ENCODE measurements around the gene PTPRN2.
"Not testable (repeated sequence)": the region's sequence is repeated elsewhere in the genome, so short reads cannot be mapped to it uniquely, and the experiment has no call there.

Gene PTPRN2

GRCh38 chr7:157946398-157947060, 641.1 kb downstream of the PTPRN2 start:
- DNase-seq (ENCODE audit: low read depth), result no peak

- DNase-seq (ENCODE audit: low read depth), result no peak
Observed at GRCh38 chr7:157945401-157945800, 642.2 kb downstream of the PTPRN2 start.

- DNase-seq (ENCODE audit: low read depth), result no peak
Observed at GRCh38 chr7:157944734-157945291, 642.8 kb downstream of the PTPRN2 start.

GRCh38 chr7:157944051-157944450, 643.6 kb downstream of the PTPRN2 start:
- no peak for DNase-seq (ENCODE audit: low read depth)

GRCh38 chr7:157943561-157943960, 644.1 kb downstream of the PTPRN2 start:
- DNase-seq (ENCODE audit: low read depth), result no peak

GRCh38 chr7:157941210-157941609, 646.4 kb downstream of the PTPRN2 start:
- DNase-seq (ENCODE audit: low read depth), result no peak

- DNase-seq (ENCODE audit: low read depth), result no peak
Observed at GRCh38 chr7:157940497-157940896, 647.1 kb downstream of the PTPRN2 start.

- no peak for DNase-seq (ENCODE audit: low read depth)
Observed at GRCh38 chr7:157938211-157938610, 649.4 kb downstream of the PTPRN2 start.

GRCh38 chr7:157937406-157937805, 650.2 kb downstream of the PTPRN2 start:
- no peak for DNase-seq (ENCODE audit: low read depth)

GRCh38 chr7:157936976-157937375, 650.6 kb downstream of the PTPRN2 start:
- no peak for DNase-seq (ENCODE audit: low read depth)

GRCh38 chr7:157935721-157936120, 651.9 kb downstream of the PTPRN2 start:
- DNase-seq (ENCODE audit: low read depth), result not testable (repeated sequence)

GRCh38 chr7:157933219-157934155, 654.1 kb downstream of the PTPRN2 start:
- DNase-seq (ENCODE audit: low read depth), result not testable (repeated sequence)

GRCh38 chr7:157932498-157933218, 655.0 kb downstream of the PTPRN2 start:
- DNase-seq (ENCODE audit: low read depth), result no peak

- no peak for DNase-seq (ENCODE audit: low read depth)
Observed at GRCh38 chr7:157930926-157931466, 656.6 kb downstream of the PTPRN2 start.

- no peak for DNase-seq (ENCODE audit: low read depth)
Observed at GRCh38 chr7:157930441-157930840, 657.2 kb downstream of the PTPRN2 start.

- no peak for DNase-seq (ENCODE audit: low read depth)
Observed at GRCh38 chr7:157929671-157930070, 658.0 kb downstream of the PTPRN2 start.

- no peak for DNase-seq (ENCODE audit: low read depth)
Observed at GRCh38 chr7:157928808-157929425, 658.7 kb downstream of the PTPRN2 start.

- no peak for DNase-seq (ENCODE audit: low read depth)
Observed at GRCh38 chr7:157928171-157928794, 659.3 kb downstream of the PTPRN2 start.

GRCh38 chr7:157927313-157927925, 660.2 kb downstream of the PTPRN2 start:
- no peak for DNase-seq (ENCODE audit: low read depth)

- no peak for DNase-seq (ENCODE audit: low read depth)
Observed at GRCh38 chr7:157926521-157927150, 661.0 kb downstream of the PTPRN2 start.
